GM19240 (cell line): ENCODE data around the gene CNNM2.
A peak's percentile ranks its signal among the peaks of the same experiment; 100 is the strongest.

Source experiments
- DNase-seq: peaks from one replicate; pipeline ENCODE4 v3.0.0; 2011; ENCODE audit warnings: low spot score; ENCODE audit not compliant: insufficient read length

CNNM2 gene

GRCh38 chr10:102917962-102918816 lies at the start of gene CNNM2:
TSS of gene CNNM2 (plus strand) at chr10:102918294. CDS start at chr10:102918481, 187 bp downstream.
- DNase-seq = peak; percentile 76

- no peak for DNase-seq
Observed at GRCh38 chr10:102868911-102869257, 49.2 kb upstream of the CNNM2 start.

GRCh38 chr10:102869258-102870198 lies 48.6 kb upstream of the CNNM2 start, which contains the start of gene AS3MT:
TSS of gene AS3MT (plus strand) at chr10:102869470. CDS start at chr10:102869593, 123 bp downstream.
- DNase-seq = no peak

GRCh38 chr10:102870221-102870620 lies 47.9 kb upstream of the CNNM2 start:
- no peak for DNase-seq

- no peak for DNase-seq
Observed at GRCh38 chr10:102872163-102872562, 45.9 kb upstream of the CNNM2 start.

GRCh38 chr10:102876747-102877153 lies 41.3 kb upstream of the CNNM2 start:
- DNase-seq = no peak

- DNase-seq = no peak
Observed at GRCh38 chr10:102878629-102879028, 39.5 kb upstream of the CNNM2 start.

- no peak for DNase-seq
Observed at GRCh38 chr10:102880256-102880655, 37.8 kb upstream of the CNNM2 start.

- DNase-seq = no peak
Observed at GRCh38 chr10:102888048-102888447, 30.0 kb upstream of the CNNM2 start.

- DNase-seq = no peak
Observed at GRCh38 chr10:102894466-102895213, 23.5 kb upstream of the CNNM2 start.

GRCh38 chr10:102900006-102900405 lies 18.1 kb upstream of the CNNM2 start:
- DNase-seq = no peak

GRCh38 chr10:102904346-102904745 lies 13.7 kb upstream of the CNNM2 start:
- no peak for DNase-seq

GRCh38 chr10:102906507-102906906 lies 11.6 kb upstream of the CNNM2 start:
- no peak for DNase-seq

- DNase-seq = no peak
Observed at GRCh38 chr10:102914781-102915180, 3.3 kb upstream of the CNNM2 start.

GRCh38 chr10:102916173-102916572 lies 1.9 kb upstream of the CNNM2 start:
- DNase-seq = no peak

GRCh38 chr10:102917314-102917961 lies 656 bp upstream of the CNNM2 start:
- DNase-seq = peak; percentile 38

GRCh38 chr10:102918817-102919245 lies 737 bp downstream of the CNNM2 start:
- DNase-seq = no peak

GRCh38 chr10:102919246-102919959 lies 1.3 kb downstream of the CNNM2 start:
- DNase-seq = no peak

- DNase-seq = no peak
Observed at GRCh38 chr10:102919992-102920739, 2.1 kb downstream of the CNNM2 start.
